ENCODE measurements around the gene TTN.
A peak's percentile ranks its signal among the peaks of the same experiment; 100 is the strongest.

The TTN gene

DNA sequence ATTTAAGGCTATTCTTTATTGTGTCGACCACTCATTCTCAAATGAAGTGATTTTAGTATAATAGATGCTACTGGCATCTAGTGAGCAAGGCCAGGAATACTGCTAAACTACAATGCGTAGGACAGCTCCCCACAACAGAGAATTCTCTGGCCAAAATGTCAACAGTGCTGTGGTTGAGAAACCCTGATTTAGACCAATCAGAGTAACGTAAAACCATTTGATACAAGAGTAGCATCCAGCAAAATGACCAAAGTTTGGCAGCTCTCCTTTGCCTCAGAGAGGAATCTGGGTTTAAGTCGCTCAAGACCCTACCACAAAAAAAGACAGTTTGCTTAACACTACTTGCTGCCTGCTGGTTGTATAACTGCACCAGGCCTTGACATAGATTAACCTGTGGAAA, 37.0 kb upstream of the TTN start:
- no peak for DNase-seq (ENCODE audit: low read depth)
- TF ChIP-seq, protein P1, sequence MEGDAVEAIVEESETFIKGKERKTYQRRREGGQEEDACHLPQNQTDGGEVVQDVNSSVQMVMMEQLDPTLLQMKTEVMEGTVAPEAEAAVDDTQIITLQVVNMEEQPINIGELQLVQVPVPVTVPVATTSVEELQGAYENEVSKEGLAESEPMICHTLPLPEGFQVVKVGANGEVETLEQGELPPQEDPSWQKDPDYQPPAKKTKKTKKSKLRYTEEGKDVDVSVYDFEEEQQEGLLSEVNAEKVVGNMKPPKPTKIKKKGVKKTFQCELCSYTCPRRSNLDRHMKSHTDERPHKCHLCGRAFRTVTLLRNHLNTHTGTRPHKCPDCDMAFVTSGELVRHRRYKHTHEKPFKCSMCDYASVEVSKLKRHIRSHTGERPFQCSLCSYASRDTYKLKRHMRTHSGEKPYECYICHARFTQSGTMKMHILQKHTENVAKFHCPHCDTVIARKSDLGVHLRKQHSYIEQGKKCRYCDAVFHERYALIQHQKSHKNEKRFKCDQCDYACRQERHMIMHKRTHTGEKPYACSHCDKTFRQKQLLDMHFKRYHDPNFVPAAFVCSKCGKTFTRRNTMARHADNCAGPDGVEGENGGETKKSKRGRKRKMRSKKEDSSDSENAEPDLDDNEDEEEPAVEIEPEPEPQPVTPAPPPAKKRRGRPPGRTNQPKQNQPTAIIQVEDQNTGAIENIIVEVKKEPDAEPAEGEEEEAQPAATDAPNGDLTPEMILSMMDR (conservative IDR thresholded peaks at IDR 0.05; ENCODE audit: control insufficient read depth, insufficient read depth, low read depth, low read length) = no peak
- no peak overlapping the region for H3K4me3 ChIP-seq (ENCODE audit: control insufficient read depth, low read depth, low read length)

DNA sequence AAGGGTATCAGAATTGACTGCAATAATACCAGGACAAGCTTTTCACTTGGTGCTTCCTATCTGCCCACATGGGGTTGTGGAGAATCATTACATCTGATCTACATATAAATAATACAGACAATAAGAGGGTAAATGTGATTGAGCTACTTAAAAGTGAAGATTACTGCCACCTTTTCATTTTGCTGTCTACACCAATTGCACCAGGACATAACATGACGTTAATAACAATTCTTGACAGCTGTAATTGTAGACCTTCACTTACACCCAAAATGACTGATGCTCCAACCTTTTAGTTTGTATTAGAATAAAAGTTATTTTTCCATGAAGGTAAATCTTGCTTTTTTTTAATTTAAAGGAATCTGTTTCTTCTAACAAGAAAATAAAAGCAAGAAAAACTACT, 36.5 kb upstream of the TTN start:
- no peak for DNase-seq (ENCODE audit: low read depth)
- no peak overlapping the region for H3K4me3 ChIP-seq (ENCODE audit: control insufficient read depth, low read depth, low read length)
- TF ChIP-seq, protein P1 (conservative IDR thresholded peaks at IDR 0.05; ENCODE audit: control insufficient read depth, insufficient read depth, low read depth, low read length) = no peak

DNA sequence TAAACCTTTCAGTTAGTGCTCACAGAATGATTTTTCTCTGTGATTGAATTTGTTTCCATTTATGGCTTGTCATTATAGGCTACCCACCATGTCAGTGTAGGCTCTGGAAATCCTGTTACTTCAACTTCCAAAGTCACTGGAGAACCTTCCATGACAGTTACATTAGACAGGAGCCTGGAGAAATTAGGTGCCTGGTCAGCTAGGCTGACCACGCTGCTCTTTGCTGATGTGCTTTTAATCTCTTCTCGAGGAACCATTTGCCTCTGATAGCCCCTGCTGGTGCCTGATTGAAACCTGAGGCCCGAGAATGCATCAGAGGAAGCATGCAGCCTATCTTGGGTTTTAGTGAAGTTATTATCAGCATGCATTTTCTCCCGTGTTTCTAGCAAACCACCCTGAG, 29.6 kb upstream of the TTN start:
- no peak for DNase-seq (ENCODE audit: low read depth)
- TF ChIP-seq, protein P1 (conservative IDR thresholded peaks at IDR 0.05; ENCODE audit: control insufficient read depth, insufficient read depth, low read depth, low read length) = no peak
- no peak overlapping the region for H3K4me3 ChIP-seq (ENCODE audit: control insufficient read depth, low read depth, low read length)

DNA sequence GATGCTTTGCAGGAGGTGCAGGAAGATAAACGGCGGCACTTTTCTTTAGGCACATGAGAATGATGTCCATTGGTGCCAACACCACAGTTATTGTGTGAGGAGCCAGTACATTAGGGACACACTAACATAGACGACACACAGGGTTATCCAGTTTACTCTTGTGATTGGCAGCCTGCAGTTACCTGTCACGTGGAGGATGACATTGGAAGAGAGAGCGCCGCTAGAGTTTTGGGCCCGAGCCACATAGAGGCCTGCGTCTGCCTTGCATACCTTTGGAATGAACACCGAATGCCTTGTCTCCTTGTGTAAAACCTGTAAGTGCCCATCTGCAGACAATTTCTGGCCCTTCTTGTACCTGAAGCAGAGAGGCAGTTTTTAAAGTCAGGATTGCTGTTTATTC, 26.9 kb upstream of the TTN start:
- TF ChIP-seq, protein P1 (conservative IDR thresholded peaks at IDR 0.05; ENCODE audit: control insufficient read depth, insufficient read depth, low read depth, low read length) = no peak
- no peak for DNase-seq (ENCODE audit: low read depth)
- H3K4me3 ChIP-seq (ENCODE audit: control insufficient read depth, low read depth, low read length) = no peak overlapping the region

DNA sequence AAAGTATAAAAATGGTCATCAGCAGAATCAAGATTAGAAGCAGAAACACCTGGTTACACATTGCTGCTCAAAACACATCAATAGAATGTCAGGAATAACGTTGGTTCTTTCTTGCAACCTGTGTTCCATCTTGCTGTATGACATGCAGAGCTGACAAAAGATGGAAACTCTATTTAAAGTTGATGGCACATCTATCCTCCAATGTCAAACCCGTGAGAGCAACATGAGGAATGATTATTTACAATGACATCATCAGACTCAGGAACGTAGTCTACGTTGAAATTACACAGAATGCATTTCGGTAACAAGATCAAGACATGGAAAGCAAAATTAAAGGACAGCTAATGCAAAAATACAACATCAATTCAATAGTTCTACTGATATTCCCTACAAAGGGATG, 26.2 kb upstream of the TTN start:
- no peak for DNase-seq (ENCODE audit: low read depth)
- H3K4me3 ChIP-seq (ENCODE audit: control insufficient read depth, low read depth, low read length) = no peak overlapping the region
- TF ChIP-seq, protein P1 (conservative IDR thresholded peaks at IDR 0.05; ENCODE audit: control insufficient read depth, insufficient read depth, low read depth, low read length) = no peak

DNA sequence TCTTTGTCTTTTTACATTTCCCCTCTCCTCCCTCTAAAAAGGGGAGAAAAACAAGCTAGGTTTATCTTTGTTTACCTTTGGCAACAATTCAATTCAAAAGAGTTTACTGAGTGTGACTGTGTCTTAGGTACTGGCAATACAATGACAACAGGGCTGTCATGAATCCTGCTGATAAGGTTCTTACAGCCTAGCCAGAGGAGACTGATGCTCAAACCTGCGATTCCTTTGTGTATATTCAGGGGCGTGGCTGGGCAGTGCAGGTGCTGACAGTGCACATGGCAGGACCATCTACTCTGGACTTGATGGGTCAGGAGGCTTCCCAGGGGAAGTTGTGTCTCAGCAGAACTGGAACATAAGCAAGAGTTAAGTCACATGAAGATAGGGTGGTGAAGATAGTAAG, 23.2 kb upstream of the TTN start:
- TF ChIP-seq, protein P1 (conservative IDR thresholded peaks at IDR 0.05; ENCODE audit: control insufficient read depth, insufficient read depth, low read depth, low read length) = no peak
- DNase-seq (ENCODE audit: low read depth) = no peak
- H3K4me3 ChIP-seq (ENCODE audit: control insufficient read depth, low read depth, low read length) = no peak overlapping the region

DNA sequence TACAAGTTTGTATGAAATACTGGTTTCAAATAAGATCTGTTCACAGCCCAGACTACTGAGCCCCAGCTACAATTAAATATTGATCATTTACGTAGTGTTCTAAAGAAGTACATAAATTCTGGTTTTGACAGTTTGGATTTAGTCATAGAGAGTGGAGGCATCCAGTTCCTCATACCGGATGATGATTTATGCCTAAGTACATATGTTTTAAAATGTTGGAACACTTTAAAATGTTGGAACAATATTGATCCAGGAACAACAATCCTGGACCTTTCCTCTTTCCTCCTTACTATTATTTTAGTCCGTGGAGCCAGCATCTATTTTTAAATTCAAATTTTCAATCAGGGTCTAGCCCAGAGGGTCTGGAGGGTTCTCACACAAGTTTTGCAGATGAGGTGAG, 22.8 kb upstream of the TTN start:
- TF ChIP-seq, protein P1 (conservative IDR thresholded peaks at IDR 0.05; ENCODE audit: control insufficient read depth, insufficient read depth, low read depth, low read length) = no peak
- H3K4me3 ChIP-seq (ENCODE audit: control insufficient read depth, low read depth, low read length) = no peak overlapping the region
- peak; percentile 28 for DNase-seq (ENCODE audit: low read depth)

Data from fibroblast of mammary gland (primary cell).